GM18517 (cell line): ENCODE results near the gene USP9X.
"Not testable (repeated sequence)": the region's sequence is repeated elsewhere in the genome, so short reads cannot be mapped to it uniquely, and the experiment has no call there.

Experiments
- ATAC-seq: cut with Tn5 transposase; IDR thresholded peaks from one replicate; pipeline ENCODE4 v1.9.1; 2021; ENCODE audit warnings: mild to moderate bottlenecking, moderate library complexity; ENCODE audit not compliant: unreplicated experiment

Gene USP9X, protein sequence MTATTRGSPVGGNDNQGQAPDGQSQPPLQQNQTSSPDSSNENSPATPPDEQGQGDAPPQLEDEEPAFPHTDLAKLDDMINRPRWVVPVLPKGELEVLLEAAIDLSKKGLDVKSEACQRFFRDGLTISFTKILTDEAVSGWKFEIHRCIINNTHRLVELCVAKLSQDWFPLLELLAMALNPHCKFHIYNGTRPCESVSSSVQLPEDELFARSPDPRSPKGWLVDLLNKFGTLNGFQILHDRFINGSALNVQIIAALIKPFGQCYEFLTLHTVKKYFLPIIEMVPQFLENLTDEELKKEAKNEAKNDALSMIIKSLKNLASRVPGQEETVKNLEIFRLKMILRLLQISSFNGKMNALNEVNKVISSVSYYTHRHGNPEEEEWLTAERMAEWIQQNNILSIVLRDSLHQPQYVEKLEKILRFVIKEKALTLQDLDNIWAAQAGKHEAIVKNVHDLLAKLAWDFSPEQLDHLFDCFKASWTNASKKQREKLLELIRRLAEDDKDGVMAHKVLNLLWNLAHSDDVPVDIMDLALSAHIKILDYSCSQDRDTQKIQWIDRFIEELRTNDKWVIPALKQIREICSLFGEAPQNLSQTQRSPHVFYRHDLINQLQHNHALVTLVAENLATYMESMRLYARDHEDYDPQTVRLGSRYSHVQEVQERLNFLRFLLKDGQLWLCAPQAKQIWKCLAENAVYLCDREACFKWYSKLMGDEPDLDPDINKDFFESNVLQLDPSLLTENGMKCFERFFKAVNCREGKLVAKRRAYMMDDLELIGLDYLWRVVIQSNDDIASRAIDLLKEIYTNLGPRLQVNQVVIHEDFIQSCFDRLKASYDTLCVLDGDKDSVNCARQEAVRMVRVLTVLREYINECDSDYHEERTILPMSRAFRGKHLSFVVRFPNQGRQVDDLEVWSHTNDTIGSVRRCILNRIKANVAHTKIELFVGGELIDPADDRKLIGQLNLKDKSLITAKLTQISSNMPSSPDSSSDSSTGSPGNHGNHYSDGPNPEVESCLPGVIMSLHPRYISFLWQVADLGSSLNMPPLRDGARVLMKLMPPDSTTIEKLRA (N-terminal part only)

DNA sequence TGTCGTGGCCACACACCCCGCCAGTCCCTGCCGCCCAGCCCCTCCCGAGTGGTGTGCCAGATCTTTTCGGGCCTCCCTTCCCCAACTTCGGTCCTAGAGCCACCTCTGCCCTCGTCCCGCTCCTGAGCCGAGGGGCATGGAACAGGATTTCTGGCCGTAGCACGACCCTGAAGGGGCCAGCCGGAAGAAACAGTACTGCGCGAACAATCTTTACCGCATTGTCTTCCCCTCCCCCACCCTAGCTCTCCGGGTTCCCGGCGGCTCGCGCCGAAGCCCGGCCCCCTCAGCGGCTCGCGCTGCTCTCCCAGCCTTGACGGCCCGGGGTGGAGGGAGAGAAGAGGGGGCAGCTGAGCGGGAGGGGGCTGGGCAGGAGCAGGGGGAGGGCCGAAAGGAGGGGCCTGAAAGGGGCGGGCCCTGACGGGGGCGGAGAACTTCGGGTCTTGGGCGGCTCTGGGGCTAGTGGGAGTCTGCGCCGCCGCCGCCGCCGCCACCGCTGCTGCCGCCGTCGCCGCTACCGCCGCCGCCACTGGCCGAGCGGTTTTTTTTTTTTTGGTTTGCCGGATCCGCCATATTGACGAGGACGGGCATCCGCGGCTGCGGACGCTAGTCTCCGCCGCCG, at the start of gene USP9X:
TSS of gene USP9X (plus strand) at position 553 of the 619 bp plus-strand sequence. CDS start 38,184 bp downstream, outside the sequence.
- peak; percentile 46 for ATAC-seq

DNA sequence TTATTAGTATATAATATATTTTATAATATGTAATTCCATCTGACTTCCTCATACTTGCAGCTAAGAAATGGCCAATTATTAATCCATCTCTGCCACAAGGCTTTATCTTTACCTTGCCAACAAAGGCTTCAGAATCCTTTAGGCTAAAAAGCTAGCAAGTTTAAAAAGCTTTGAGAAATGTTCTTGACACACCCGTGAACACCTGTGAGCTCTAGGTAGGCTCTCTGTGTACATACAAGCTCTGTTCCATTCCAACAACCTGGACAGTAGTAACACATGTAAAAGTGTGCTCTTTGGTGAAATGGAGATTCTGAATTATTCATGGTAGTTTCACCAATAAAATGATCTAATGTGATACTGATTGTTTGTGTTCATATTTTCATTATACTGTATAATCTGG, 49.7 kb upstream of the USP9X start:
- ATAC-seq = no peak

DNA sequence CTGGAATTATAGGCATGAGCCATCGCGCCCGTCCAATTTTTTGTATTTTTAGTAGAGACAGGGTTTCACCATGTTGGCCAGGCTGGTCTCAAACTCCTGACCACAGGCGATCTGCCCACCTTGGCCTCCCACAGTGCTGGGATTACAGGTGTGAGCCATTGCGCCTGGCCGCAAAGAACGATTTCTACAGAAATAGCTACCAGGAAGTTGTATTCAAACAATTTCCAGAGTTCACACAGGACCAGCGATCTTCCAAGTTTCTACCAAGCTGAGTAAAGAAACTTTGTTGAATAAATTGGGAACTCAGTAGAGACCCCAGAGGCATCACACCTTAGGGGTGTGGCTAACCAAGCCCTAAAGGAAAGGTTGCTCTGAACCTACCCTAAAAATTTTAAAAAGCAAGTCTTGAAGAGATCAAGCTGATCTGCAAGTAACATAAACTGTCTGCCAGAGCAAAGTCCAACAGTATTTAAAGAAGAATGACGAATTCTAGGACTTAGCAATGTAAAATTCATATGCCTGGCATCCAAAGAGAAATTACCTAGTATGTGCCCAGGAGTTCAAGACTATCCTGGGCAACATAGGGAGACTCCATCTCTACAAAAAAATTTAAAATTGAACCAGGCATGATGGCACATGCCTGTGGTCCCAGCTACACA, 48.4 kb upstream of the USP9X start:
- no peak for ATAC-seq

DNA sequence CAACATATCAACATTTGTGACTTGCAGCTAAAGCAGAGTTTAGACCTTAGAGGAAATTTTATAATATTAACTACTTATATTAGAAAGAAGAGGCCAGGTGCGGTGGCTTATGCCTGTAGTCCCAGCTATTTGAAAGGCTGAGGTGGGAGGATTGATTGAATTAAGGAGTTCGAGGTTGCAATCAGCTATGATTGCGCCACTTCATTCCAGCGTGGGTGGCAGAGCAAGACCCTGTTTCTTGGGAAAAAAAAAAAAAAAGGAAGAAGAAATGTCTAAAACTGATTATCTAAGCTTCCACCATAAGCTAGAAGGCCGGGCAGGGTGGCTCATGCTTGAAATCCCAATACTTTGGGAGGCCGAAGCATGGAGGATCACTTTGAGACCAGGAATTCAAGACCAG, 42.0 kb upstream of the USP9X start:
- no peak for ATAC-seq

DNA sequence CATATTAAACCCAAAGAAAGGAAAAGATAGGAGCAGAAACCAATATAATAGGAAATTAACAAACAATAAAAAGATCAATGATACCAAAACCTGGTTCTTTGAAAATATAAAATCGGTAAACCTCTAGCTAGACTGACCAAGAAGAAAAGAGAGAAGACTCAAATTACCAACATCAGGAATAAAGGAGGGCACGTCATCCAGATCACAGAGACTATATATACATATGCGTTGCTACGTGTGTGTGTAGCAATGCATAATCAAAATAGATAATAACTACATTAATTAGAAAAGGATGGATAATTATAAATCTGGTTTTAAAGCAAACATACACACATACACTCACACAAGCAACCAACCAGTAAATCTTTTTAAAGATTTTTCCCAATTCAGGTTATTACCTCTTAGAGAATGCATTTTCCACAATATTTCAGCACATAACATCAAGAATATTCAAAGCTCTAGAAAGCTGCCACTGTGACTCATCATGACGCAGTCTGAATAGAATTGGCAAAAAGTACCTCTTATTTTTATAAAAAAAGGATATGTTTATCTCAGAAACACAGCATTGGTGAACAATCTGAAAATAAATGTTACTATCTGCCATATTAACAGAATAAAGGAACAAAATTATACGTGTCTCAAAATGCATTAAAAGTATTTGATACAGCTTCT, 41.4 kb upstream of the USP9X start:
- ATAC-seq = no peak

DNA sequence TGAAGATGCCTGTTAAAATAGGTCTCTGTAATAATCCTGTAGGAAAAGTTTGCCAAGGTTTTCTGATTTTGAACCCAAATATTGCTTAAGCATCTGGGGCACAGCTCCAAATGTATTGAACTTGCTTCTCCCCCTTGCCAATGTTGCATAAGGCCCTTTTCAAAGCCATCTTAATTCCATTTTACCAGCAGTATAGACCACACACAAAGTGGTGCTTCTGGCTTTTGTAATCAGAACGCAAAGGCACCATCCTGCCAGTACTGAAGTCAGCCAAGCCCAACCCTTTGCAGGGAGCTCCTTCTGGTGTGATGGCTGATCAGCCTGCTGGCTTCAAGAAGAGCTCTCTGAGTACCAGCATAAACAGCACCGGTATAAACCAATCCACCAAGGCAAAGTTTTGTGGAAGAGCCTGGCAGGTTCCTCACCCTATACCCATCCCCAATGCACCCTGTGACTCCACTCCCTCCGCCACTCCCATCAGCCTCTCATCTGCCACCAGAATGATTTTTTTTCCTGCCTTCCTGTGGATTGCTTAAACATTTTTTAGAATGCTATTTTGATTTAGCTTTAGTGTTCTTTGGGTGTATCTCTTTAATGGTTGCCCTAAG, 39.2 kb upstream of the USP9X start:
- no peak for ATAC-seq

DNA sequence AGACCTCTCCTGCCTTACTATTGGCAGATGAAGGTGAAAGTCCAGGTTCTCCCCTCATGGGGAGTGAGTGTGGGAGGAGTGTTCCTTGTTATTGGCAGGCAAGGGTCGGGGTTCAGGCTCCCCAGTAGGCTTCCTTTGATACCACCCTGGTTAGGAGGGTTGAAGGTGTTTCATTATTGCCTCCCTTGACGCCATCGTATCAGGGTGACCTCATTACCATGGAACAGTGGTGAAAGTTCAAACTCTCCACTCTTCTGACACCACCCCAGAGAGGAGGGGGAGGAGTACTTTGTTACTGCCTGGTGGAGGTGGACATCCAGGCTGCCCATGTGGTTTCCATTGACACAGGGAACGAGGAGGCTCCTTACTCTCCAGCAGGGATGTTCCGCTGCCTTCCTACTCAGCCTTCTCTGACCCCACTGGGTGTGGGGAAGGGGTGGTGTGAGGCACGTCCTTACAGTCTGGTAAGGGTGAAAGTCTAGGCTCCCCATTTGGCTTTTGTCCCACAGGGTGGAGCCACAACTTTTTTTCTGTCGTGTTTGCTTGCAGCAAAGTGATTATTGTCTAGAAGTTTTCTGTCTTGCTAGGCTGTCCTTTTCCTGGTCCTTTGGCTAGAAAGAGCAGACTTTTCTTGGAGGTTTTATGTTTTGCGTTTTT, 37.2 kb upstream of the USP9X start:
- no peak for ATAC-seq

DNA sequence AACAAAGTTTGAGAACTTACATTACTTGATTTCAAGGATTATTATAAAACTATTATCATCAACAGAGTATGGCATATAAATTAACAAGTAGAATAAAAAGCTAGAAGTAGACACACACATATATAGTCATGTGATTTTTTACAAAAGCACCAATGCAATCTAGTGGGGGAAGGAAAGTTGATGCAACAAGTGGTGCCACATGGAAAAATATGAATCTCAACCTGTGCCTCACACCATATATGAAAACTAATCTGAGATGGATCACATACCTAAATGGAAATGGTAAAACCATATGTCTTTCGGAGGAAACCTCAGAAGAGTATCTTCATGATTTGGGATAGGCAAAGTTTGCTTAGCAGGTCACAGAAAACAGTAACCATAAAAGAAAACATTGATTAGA, 34.9 kb upstream of the USP9X start:
- no peak for ATAC-seq

DNA sequence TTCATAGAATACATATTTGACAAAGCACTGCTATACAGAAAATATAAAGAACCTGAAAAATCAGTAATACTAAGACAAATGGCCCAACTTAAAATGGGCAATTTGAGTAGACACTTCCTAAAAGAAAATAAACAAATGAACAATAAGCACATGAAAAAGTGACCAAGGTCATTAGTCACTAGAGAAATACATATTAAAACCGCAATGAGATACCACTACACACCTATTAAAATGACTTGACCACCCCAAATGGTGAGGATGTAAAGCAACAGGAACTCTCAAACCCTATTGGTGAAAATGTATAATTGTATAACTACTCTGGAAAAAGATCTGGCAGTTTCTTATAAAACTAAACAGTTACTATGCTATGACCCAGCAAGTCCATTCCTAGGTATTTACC, 34.0 kb upstream of the USP9X start:
- ATAC-seq = no peak

DNA sequence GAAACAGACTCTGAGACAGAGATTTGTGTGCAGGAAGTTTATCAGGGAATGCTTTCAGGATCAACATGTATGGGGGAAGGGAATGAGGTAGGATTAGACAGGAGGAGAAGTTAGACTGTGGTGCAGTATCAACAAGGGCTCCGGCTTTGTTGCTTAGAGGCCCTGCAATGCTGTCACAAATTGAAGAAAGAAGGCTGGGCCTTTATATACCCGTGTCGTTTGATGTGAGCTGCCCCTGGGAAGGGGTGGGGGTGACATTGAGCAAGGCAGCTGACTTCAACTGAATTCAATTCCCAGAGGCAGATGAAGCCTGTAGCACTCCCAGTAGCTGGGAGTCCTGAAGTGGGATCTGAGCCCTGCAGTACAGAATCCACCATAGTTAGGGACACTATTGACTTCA, 29.5 kb upstream of the USP9X start:
- no peak for ATAC-seq

DNA sequence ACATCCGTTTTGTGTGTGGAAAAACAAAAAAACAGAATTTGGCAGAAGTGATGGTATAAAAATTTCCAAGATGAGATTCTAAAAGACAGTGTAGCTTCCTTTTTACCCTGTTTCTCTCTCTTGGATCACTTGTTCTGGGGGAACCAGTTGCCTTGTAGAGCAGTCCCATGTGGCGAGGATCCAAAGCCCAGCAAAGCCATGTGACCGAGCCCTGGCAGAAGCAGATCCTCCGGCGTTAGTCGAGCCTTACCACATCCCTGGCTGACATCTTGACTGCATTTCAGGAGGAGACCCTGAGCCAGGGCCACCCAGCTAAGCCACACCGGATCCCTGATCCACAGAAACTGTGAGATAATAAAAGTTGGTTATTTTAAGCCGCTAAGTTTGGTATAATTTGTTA, 22.0 kb upstream of the USP9X start:
- ATAC-seq = not testable (repeated sequence)

DNA sequence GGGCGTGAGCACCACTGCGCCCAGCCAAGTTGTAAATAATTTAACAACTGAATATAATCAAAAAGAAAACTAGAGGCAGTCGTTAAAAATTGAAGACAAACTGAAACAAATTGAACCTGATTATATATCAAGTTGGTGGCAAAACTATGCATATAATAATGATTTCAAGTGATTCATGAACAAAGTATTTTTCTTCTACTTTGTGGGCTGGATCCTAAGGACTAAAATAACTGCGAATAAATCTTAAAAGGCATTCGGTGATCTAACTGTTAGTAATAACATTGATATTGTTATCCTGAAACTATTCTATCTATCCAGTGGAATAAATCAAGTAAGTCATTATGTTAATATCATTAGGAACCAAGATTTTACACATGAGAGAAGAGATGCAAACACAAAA, 21.2 kb upstream of the USP9X start:
- no peak for ATAC-seq

DNA sequence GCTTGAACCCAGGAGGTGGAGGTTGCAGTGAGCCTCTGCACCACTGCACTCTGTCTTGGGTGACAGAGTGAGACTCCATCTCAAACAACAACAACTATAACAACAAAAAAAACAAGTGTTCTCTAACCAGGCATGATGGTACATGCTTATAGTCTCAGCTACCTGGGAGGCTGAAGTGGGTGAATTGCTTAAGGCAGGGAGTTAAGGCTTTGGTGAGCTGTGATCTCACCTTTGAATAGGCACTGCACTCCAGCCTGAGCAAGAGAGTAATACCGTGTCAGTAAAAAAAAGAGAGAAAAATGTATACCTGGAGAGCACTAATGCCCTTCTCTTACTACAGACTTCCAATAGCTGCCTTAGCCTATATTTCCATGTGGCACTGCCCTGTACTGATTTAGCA, 18.9 kb upstream of the USP9X start:
- no peak for ATAC-seq

DNA sequence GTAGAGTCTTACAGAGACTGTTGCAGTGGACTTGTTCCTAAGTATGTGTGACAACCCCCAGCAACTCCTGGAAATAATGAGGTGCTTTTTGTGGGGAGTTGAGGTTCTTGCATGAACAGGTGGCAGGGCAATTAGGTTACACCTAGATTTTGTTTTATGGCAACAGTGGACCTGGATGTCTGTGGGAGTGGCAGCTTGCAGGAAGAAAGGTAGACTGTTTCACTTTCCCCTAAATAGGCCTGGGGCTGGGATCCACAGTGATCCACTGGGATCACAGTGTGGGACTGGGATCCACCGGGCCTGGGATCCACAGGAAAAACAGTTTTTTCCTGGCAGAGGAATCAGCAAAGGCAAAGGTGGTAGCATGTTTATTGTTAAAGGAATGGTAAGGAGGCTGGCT, 18.3 kb upstream of the USP9X start:
- ATAC-seq = no peak

DNA sequence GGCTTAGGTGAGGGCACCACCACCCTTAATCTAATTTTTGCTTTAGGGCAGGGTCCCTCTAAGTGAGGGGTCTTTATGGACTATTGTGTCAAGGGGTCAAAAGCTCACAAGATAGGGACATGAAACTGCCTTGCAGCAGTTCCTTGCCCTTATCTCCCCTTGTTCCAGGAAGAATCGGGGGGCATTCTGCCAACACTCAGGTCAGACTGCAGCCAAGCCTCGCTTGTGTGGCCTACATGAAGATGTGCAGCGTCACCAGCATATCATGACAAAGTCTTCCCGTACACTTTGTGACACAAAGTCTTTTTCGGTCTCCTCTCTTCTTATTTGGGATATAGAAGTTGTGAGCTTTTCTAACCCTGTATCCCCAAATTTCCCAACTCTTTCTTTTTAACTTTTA, 17.5 kb upstream of the USP9X start:
- no peak for ATAC-seq

DNA sequence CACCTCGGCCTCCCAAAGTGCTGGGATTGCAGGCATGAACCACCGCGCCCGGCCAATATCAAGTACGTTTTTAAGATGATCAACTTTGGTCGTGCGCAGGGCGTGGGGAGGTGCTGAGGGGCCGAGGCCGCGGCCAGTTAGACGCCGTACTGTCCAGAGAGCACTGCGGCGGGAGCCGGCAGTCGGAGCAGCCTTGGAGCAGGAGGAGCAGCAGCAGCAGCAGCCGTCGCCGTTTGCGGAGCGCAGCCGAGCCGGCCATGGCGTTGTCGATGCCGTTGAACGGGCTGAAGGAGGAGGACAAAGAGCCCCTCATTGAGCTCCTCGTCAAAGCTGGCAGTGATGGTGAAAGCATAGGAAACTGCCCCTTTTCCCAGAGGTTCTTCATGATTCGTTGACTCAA, 8.5 kb upstream of the USP9X start:
- ATAC-seq = no peak

DNA sequence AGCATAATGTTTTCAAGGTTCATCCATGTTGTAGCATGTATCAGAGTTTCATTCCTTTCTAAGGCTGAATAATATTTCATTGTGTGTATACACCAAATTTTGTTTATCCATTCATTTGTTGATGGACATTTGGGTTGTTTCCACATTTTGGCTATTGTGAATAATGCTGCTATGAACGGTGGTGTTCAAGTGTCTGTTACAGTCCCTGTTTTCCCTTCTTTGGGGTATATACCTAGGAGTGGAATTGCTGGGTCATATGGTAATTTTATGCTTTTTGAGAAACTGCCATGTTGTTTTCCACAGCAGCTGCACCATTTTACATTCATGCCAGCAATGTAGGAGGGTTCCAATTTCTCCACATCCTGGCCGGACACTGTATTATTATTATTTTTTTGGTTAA, 3.4 kb upstream of the USP9X start:
- no peak for ATAC-seq

DNA sequence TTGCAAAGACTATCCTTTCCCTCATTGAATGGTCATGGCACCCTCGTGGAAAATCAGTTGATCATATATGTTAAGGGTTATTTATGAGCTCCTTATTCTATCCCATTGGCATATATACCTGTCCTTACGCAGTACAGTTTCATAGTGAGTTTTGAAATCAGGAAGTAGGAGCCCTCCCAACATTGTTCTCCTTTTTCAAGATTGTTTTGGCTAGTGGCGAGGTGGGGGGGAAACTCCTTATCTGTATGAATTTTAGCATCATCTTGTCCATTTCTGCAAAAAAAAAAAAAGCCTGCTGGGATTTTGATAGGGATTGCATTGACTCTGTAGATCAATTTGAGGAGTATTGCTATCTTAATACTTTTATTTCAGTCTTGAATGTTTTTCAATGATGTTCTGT, 2.5 kb upstream of the USP9X start:
- ATAC-seq = no peak
